Liver (tissue), 9 donors: ENCODE measurements around the gene ZBTB47. TPM values are rescaled to one million over a fixed set of nuclear protein-coding genes. Genes with fewer than 3 reads are reported as not detected.

Source experiments
- DNase-seq: peaks from one replicate; pipeline ENCODE4 v3.0.0-alpha.2; 2017; ENCODE audit warnings: low spot score
- H3K27ac ChIP-seq, 2 donors: one replicate each; pipeline ENCODE4 v1.7.0; 2013; ENCODE audit warnings: inconsistent platforms in 2 of 2, low read length in 2 of 2, control low read depth in 1 of 2, low read depth in 1 of 2, mild to moderate bottlenecking in 1 of 2
- H3K27me3 ChIP-seq, 4 donors: one replicate each; pipeline versions ENCODE4 v1.6.1 to v1.7.0; 2013; ENCODE audit warnings: low read length in 3 of 4, inconsistent platforms in 1 of 4, mild to moderate bottlenecking in 1 of 4, moderate library complexity in 1 of 4; ENCODE audit not compliant: control insufficient read depth in 4 of 4, insufficient read depth in 4 of 4
- H3K36me3 ChIP-seq, 4 donors: one replicate each; pipeline versions ENCODE4 v1.6.1 to v1.7.0; 2013; ENCODE audit warnings: low read length in 3 of 4, mild to moderate bottlenecking in 3 of 4, low read depth in 1 of 4, moderate library complexity in 1 of 4; ENCODE audit not compliant: control insufficient read depth in 4 of 4, insufficient read depth in 3 of 4
- H3K4me1 ChIP-seq, 4 donors: one replicate each; pipeline versions ENCODE4 v1.6.1 to v1.7.0; 2013; ENCODE audit warnings: low read length in 3 of 4, mild to moderate bottlenecking in 3 of 4, moderate library complexity in 1 of 4; ENCODE audit not compliant: control insufficient read depth in 4 of 4, insufficient read depth in 4 of 4
- H3K4me3 ChIP-seq, 3 donors: one replicate each; pipeline versions ENCODE4 v1.6.1 to v1.7.0; 2013; ENCODE audit warnings: low read length in 3 of 3, control low read depth in 1 of 3, low read depth in 1 of 3, mild to moderate bottlenecking in 1 of 3
- H3K9ac ChIP-seq, 2 donors: one replicate each; pipeline ENCODE4 v1.7.0; 2013; ENCODE audit warnings: low read length in 2 of 2, mild to moderate bottlenecking in 2 of 2, moderate library complexity in 2 of 2, control low read depth in 1 of 2, low read depth in 1 of 2
- H3K9me3 ChIP-seq, 4 donors: one replicate each; pipeline versions ENCODE4 v1.6.1 to v1.7.0; 2013; ENCODE audit warnings: low read length in 3 of 4; ENCODE audit not compliant: control insufficient read depth in 4 of 4
- ATF3 ChIP-seq: IDR thresholded peaks from 2 replicates; pipeline ENCODE4 v1.6.1; 2016; ENCODE audit warnings: antibody characterized with exemption
- CTCF ChIP-seq: fragments of 150-350 bp; IDR thresholded peaks from 2 replicates; pipeline ENCODE4 v1.5.1; 2017; ENCODE audit warnings: improper control_type of control experiment, low read depth, low read length; ENCODE audit not compliant: missing input control
- EGR1 ChIP-seq, 2 donors: IDR thresholded peaks; 2 replicates each; pipeline ENCODE4 v1.6.1; 2016 to 2018; ENCODE audit warnings: antibody characterized with exemption in 2 of 2, low read depth in 2 of 2
- FOXA1 ChIP-seq: IDR thresholded peaks from 2 replicates; pipeline ENCODE4 v1.6.1; 2016; ENCODE audit warnings: antibody characterized with exemption
- FOXA2 ChIP-seq: IDR thresholded peaks from 2 replicates; pipeline ENCODE4 v1.6.1; 2016; ENCODE audit warnings: antibody characterized with exemption
- GABPA ChIP-seq, 2 donors: IDR thresholded peaks in 1 of 2; conservative IDR thresholded peaks in 1 of 2; 2 replicates each; pipeline ENCODE4 v1.6.1; 2016; ENCODE audit warnings: antibody characterized with exemption in 2 of 2, mild to moderate bottlenecking in 1 of 2, moderate library complexity in 1 of 2
- HNF4A ChIP-seq, 2 donors: conservative IDR thresholded peaks; 2 replicates each; pipeline ENCODE4 v1.6.1; 2016; ENCODE audit warnings: antibody characterized with exemption in 2 of 2, mild to moderate bottlenecking in 2 of 2
- HNF4G ChIP-seq: IDR thresholded peaks from 2 replicates; pipeline ENCODE4 v1.6.1; 2016; ENCODE audit warnings: antibody characterized with exemption
- JUND ChIP-seq, 2 donors: IDR thresholded peaks; 2 replicates each; pipeline ENCODE4 v1.6.1; 2016; ENCODE audit warnings: antibody characterized with exemption in 2 of 2
- MAX ChIP-seq: IDR thresholded peaks from 2 replicates; pipeline ENCODE4 v1.6.1; 2016; ENCODE audit warnings: antibody characterized with exemption
- NR2F2 ChIP-seq: IDR thresholded peaks from 2 replicates; pipeline ENCODE4 v1.6.1; 2016; ENCODE audit warnings: antibody characterized with exemption
- RAD21 ChIP-seq, 2 donors: IDR thresholded peaks; 2 replicates each; pipeline ENCODE4 v1.6.1; 2016; ENCODE audit warnings: antibody characterized with exemption in 2 of 2, mild to moderate bottlenecking in 2 of 2
- REST ChIP-seq: IDR thresholded peaks from 2 replicates; pipeline ENCODE4 v1.6.1; 2016; ENCODE audit warnings: antibody characterized with exemption, mild to moderate bottlenecking
- RXRA ChIP-seq, 2 donors: IDR thresholded peaks; 2 replicates each; pipeline ENCODE4 v1.6.1; 2017 to 2018; ENCODE audit warnings: antibody characterized with exemption in 2 of 2, mild to moderate bottlenecking in 1 of 2
- SP1 ChIP-seq: IDR thresholded peaks from 2 replicates; pipeline ENCODE4 v1.6.1; 2018; ENCODE audit warnings: antibody characterized with exemption, mild to moderate bottlenecking
- TAF1 ChIP-seq: conservative IDR thresholded peaks from 2 replicates; pipeline ENCODE4 v1.6.1; 2016; ENCODE audit warnings: antibody characterized with exemption, mild to moderate bottlenecking
- YY1 ChIP-seq: IDR thresholded peaks from 2 replicates; pipeline ENCODE4 v1.6.1; 2016; ENCODE audit warnings: antibody characterized with exemption, mild to moderate bottlenecking
- ZBTB33 ChIP-seq: IDR thresholded peaks from 2 replicates; pipeline ENCODE4 v1.6.1; 2016; ENCODE audit warnings: antibody characterized with exemption
- WGBS: extraction: QIAGEN DNeasy Blood & Tissue Kit; methylation state at CpG from one replicate; pipeline ENCODE4 v1.1.7; 2013; 5-methylcytosine and 5-hydroxymethylcytosine counted together
- polyA plus RNA-seq, 2 donors: library from polyadenylated mRNA; stranded (reverse) in 1 of 2; unstranded in 1 of 2; fragments of 200-250 nt in 1 of 2; fragments of >200 nt in 1 of 2; fragmentation: Nextera tagmentation in 1 of 2; extraction: Ambion mirVana in 1 of 2; gene quantifications; one replicate each; pipeline versions ENCODE4 v1.2.1 to v1.2.3, GENCODE V29; 2013 to 2015
- total RNA-seq, 2 donors: library from RNA; depleted of rRNA; stranded (reverse); fragments of >200 nt; gene quantifications; one replicate each; pipeline ENCODE4 v1.2.3, GENCODE V29; 2014
- donor health status: healthy.
- donor health status: healthy.
- donor health status: healthy.
- donor health status: healthy.
- donor health status: healthy.

The ZBTB47 gene
- total and polyA plus RNA-seq, 4 donors: 0.42 to 7.4 (median 4.2) TPM

GRCh38 chr3:42702982-42703694 is 49.6 kb downstream of the ZBTB47 start:
- Histone ChIP-seq H3K4me1 (no peaks in the 10 kb centered on the region), H3K27me3 (no peaks in the 10 kb centered on the region), H3K9me3 (no peaks in the 10 kb centered on the region), H3K36me3 (no peaks in the 10 kb centered on the region), H3K27ac (no peak overlapping the region), H3K4me3 (no peak overlapping the region), H3K9ac (no peak overlapping the region)
- DNase-seq: no peak
- WGBS: 87% methylated on average over 6 of the region's 6 CpGs
- TF ChIP-seq TAF1: no peak
- no peak for TF ChIP-seq HNF4A (conservative IDR thresholded peaks at IDR 0.05)
- no peak for TF ChIP-seq JUND (IDR thresholded peaks at IDR 0.05)
- TF ChIP-seq REST: no peak
- no peak for TF ChIP-seq ZBTB33
- no peak for TF ChIP-seq RAD21 (IDR thresholded peaks at IDR 0.05)
- TF ChIP-seq FOXA1: no peak
- TF ChIP-seq ATF3: no peak
- no peak for TF ChIP-seq SP1
- TF ChIP-seq EGR1 (IDR thresholded peaks at IDR 0.05; ENCODE audit: low read depth in 2 of 2): no peak
- no peak for TF ChIP-seq NR2F2
- no peak for TF ChIP-seq MAX
- TF ChIP-seq GABPA (IDR thresholded peaks at IDR 0.05 in 1 of 2, conservative IDR thresholded peaks at IDR 0.05 in 1 of 2): no peak
- no peak for TF ChIP-seq RXRA (IDR thresholded peaks at IDR 0.05)
- no peak for TF ChIP-seq FOXA2
- TF ChIP-seq CTCF: no peak
- no peak for TF ChIP-seq YY1
- TF ChIP-seq HNF4G: no peak
